Endothelial cell (in vitro differentiated cells): ENCODE results near the gene C1orf174. TPM values are rescaled to one million over a fixed set of nuclear protein-coding genes. Genes with fewer than 3 reads are reported as not detected.

Experiments used
- DNase-seq: peaks from one replicate; pipeline ENCODE4 v3.0.0; 2021; ENCODE audit warnings: low spot score
- H3K27ac Mint-ChIP-seq: one replicate; pipeline ENCODE4 v1.8.0; 2021; ENCODE audit warnings: mixed read lengths, inconsistent platforms; ENCODE audit not compliant: unreplicated experiment
- H3K27me3 Mint-ChIP-seq: one replicate; pipeline ENCODE4 v1.8.0; 2021; ENCODE audit warnings: mild to moderate bottlenecking, moderate library complexity, mixed read lengths, inconsistent platforms; ENCODE audit not compliant: unreplicated experiment
- H3K36me3 Mint-ChIP-seq: one replicate; pipeline ENCODE4 v1.8.0; 2021; ENCODE audit warnings: mild to moderate bottlenecking, low read depth, mixed read lengths, inconsistent platforms; ENCODE audit not compliant: unreplicated experiment
- H3K4me1 Mint-ChIP-seq: one replicate; pipeline ENCODE4 v1.8.0; 2021; ENCODE audit warnings: mild to moderate bottlenecking, mixed read lengths, inconsistent platforms; ENCODE audit not compliant: unreplicated experiment
- H3K4me3 Mint-ChIP-seq: one replicate; pipeline ENCODE4 v1.8.0; 2021; ENCODE audit warnings: mild to moderate bottlenecking, mixed read lengths, inconsistent platforms; ENCODE audit not compliant: unreplicated experiment
- H3K9me3 Mint-ChIP-seq: one replicate; pipeline ENCODE4 v1.8.0; 2021; ENCODE audit warnings: mixed read lengths, inconsistent platforms; ENCODE audit not compliant: unreplicated experiment
- long read RNA-seq: library from polyadenylated mRNA; unstranded; transcript quantifications from one replicate; pipeline ENCODE4 v2.0.0, GENCODE V29; 2020; ENCODE audit not compliant: unreplicated experiment
- total RNA-seq: library from RNA; stranded (reverse); fragmentation: NEBNext Ultra II Directional; extraction: Animal tissue kit (Norgen Biotek cat#: 25700); gene quantifications from one replicate; pipeline ENCODE4 v1.2.1, GENCODE V29; 2021; ENCODE audit not compliant: unreplicated experiment
- TF ChIP-seq, protein P1 (sequence below): fragments of 200-600 bp; sonication (generic); IDR thresholded peaks from one replicate; pipeline ENCODE4 v1.5.0; 2021; ENCODE audit warnings: antibody characterized with exemption; ENCODE audit not compliant: unreplicated experiment

The C1orf174 gene
- 25.6 TPM for total RNA-seq
- long read RNA-seq, transcript C1orf174-201 (4 exons, 1,666 nt), result major isoform, 17 of 20 reads
- long read RNA-seq, partial matches to known transcripts, result 2 of 20 reads
- long read RNA-seq, other reads (novel, unspliced or antisense), result 1 of 20 reads

DNA sequence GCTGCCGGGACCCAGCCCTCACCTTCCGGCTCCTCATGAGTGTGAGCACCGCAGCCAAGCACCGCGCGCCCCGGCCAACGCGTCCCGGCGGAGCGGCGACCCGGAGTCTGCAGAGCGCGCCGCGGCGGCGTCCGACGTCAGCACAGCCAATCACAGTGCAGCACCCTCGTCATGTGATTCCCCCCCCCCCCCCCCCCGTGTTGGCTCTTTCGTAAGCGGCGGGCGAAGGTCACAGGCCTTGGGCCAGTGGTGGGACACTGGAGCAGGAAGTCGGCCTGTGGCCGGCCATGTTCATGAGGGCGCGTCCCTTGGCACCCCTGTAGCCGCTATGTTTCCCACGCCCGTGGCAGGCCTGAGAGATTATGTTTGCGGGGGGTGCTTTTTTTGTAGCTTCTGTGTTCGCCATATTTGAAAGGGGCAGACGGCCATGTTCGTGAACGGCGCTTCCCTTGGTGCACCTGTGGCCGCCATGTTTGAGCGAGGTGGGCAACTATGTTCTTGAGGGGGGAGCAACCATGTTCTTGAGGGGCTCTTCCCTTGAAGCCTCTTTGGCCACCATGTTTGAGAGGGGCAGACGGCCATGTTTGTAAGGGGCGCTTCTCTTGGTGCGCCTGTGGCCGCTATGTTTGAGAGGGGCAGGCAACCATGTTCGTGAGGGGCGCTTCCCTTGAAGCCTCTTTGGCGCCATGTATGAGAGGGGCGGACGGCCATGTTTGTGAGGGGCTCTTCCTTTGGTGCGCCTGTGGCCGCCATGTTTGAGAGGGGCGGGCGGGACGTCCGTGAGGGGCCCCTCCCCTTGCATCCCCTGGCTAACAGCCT is at the start of gene C1orf174:
C1orf174 (minus strand) TSS at position 123 of the 819 bp plus-strand sequence; CDS start at position 37, 86 bp downstream.
- TF ChIP-seq, protein P1, sequence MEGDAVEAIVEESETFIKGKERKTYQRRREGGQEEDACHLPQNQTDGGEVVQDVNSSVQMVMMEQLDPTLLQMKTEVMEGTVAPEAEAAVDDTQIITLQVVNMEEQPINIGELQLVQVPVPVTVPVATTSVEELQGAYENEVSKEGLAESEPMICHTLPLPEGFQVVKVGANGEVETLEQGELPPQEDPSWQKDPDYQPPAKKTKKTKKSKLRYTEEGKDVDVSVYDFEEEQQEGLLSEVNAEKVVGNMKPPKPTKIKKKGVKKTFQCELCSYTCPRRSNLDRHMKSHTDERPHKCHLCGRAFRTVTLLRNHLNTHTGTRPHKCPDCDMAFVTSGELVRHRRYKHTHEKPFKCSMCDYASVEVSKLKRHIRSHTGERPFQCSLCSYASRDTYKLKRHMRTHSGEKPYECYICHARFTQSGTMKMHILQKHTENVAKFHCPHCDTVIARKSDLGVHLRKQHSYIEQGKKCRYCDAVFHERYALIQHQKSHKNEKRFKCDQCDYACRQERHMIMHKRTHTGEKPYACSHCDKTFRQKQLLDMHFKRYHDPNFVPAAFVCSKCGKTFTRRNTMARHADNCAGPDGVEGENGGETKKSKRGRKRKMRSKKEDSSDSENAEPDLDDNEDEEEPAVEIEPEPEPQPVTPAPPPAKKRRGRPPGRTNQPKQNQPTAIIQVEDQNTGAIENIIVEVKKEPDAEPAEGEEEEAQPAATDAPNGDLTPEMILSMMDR, result no peak
- Mint-ChIP-seq H3K4me3 (peak within 1 kb of the TSS; percentile 95), H3K4me1 (peaks cover 15% of the 10 kb centered on the region)

GRCh38 chr1:3948344-3948743 is 48.3 kb upstream of the C1orf174 start:
- peaks cover 10% of the 10 kb centered on the region for H3K27me3 Mint-ChIP-seq
- H3K27ac Mint-ChIP-seq, result no peak overlapping the region
- H3K36me3 Mint-ChIP-seq, result peaks cover 3% of the 10 kb centered on the region
- TF ChIP-seq, protein P1, result no peak
- peaks cover 17% of the 10 kb centered on the region for H3K9me3 Mint-ChIP-seq
- no peaks in the 10 kb centered on the region for H3K4me1 Mint-ChIP-seq
- no peak for DNase-seq
- H3K4me3 Mint-ChIP-seq, result no peak overlapping the region

More for the DNA sequence above, at the start of gene C1orf174:
- peak within 1 kb of the TSS; percentile 97 for H3K27ac Mint-ChIP-seq
- DNase-seq, result peak; percentile 89
- peaks cover 8% of the 10 kb centered on the region for H3K27me3 Mint-ChIP-seq
- no peaks in the 10 kb centered on the region for H3K9me3 Mint-ChIP-seq
- no peaks in the 10 kb centered on the region for H3K36me3 Mint-ChIP-seq

- no peak for DNase-seq
- H3K4me1 Mint-ChIP-seq, result no peaks in the 10 kb centered on the region
- H3K27ac Mint-ChIP-seq, result no peak overlapping the region
- peaks cover 17% of the 10 kb centered on the region for H3K9me3 Mint-ChIP-seq
- TF ChIP-seq, protein P1, result no peak
- H3K36me3 Mint-ChIP-seq, result peaks cover 3% of the 10 kb centered on the region
- peaks cover 8% of the 10 kb centered on the region for H3K27me3 Mint-ChIP-seq
- no peak overlapping the region for H3K4me3 Mint-ChIP-seq
Observed at GRCh38 chr1:3945916-3946840, 46.1 kb upstream of the C1orf174 start.

DNA sequence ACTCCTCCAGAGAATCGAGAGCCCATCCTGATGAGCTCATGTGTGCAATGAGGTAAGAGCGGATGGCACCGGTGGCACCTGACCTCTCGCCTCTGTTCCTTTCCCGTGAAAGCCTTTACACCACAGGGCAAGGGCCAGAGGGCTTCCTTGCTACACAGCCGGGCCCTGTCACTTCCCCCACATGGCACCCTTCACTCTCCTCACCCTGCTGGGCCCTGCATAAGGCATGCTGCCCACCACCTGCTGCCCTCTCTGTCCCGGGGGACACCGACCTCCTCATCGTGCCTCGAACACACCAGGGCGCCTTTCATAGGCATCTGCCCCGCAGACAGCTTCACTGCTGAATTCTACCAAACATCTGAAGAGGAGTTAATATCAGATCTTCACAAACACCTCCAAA is 45.1 kb upstream of the C1orf174 start:
- no peaks in the 10 kb centered on the region for H3K4me1 Mint-ChIP-seq
- H3K36me3 Mint-ChIP-seq, result peaks cover 3% of the 10 kb centered on the region
- TF ChIP-seq, protein P1, result no peak
- peak overlapping the region; percentile 22 for H3K4me3 Mint-ChIP-seq
- H3K27me3 Mint-ChIP-seq, result peaks cover 8% of the 10 kb centered on the region
- no peak overlapping the region for H3K27ac Mint-ChIP-seq
- H3K9me3 Mint-ChIP-seq, result peaks cover 17% of the 10 kb centered on the region
- no peak for DNase-seq
